Measurements from ENCODE around the gene C1QC.

Gene C1QC

DNA sequence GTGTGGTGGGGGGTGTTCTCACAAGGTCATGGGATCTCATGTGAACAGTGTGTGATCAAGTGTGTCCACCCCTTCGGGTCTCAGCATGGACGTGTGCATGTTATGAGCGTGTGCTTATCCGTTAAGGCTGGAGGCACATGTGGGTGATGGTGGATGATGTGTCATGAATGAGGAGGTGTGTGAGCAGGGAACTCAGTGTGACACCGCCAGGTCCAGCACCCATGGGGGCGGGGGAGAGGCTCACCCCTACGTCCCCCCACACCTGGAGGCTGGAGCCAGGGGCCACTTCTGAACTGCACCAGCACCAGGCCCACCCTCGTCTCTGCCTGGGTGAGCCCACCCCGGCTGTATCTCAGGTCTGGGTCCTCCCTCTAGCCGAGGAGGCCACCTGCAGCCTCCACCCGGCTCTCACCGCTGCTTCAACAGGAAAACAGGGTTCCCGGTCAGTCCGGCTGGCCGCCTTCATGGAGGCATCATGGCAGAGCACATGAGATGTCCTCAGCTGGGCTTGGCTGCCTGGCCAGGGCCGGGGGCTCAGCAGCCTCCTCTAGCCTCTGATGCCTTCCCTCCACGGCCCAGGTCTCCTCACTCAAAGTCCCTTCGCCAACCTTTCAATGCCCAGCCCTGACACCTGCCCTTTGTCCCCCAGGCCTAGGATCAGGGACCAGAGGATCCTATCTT, 41.2 kb upstream of the C1QC start:
- H3K9ac ChIP-seq (ENCODE audit: low read length in 5 of 5), result no peak overlapping the region
- H3K27me3 ChIP-seq (ENCODE audit: control insufficient read depth in 5 of 5, insufficient read depth in 4 of 5, low read length in 5 of 5), result peaks cover 28 to 50% (median 42%) of the 10 kb centered on the region in 5 donors
- H3K27ac ChIP-seq (ENCODE audit: low read depth, low read length), result no peak overlapping the region
- peaks cover 0 to 2% (median 0%) of the 10 kb centered on the region in 5 donors for H3K4me1 ChIP-seq (ENCODE audit: control insufficient read depth in 5 of 5, insufficient read depth in 5 of 5, low read length in 5 of 5)
- H3K9me3 ChIP-seq (ENCODE audit: control insufficient read depth in 5 of 5, low read length in 5 of 5), result no peaks in the 10 kb centered on the region
- no peak overlapping the region for H3K4me3 ChIP-seq (ENCODE audit: low read depth in 1 of 5, low read length in 5 of 5)
- no peaks in the 10 kb centered on the region for H3K36me3 ChIP-seq (ENCODE audit: control insufficient read depth in 5 of 5, insufficient read depth in 5 of 5, low read length in 5 of 5)

DNA sequence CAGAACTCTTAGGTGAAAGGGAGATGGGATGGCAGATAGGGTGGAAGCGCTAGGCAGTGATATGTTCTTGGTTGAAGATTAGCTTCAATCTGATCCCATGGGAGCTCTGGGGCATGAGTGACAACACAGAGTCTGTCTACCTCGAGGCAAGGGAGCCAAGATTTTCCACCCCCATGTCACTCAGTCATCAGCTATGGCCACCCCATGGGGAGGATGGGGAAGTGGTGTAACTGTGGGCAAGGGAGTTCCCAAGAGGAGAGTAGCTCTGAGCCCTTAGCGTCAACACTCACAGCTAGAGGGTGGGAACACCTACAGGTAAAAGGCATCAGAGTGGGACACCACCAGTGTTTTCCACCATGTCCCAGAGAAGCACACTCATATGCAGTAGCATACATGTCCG, 37.3 kb upstream of the C1QC start:
- Histone ChIP-seq H3K9ac (ENCODE audit: low read length in 5 of 5) (no peak overlapping the region), H3K27ac (ENCODE audit: low read depth, low read length) (no peak overlapping the region), H3K4me1 (ENCODE audit: control insufficient read depth in 5 of 5, insufficient read depth in 5 of 5, low read length in 5 of 5) (peaks cover 0 to 2% (median 0%) of the 10 kb centered on the region in 5 donors), H3K36me3 (ENCODE audit: control insufficient read depth in 5 of 5, insufficient read depth in 5 of 5, low read length in 5 of 5) (no peaks in the 10 kb centered on the region), H3K4me3 (ENCODE audit: low read depth in 1 of 5, low read length in 5 of 5) (no peak overlapping the region), H3K9me3 (ENCODE audit: control insufficient read depth in 5 of 5, low read length in 5 of 5) (no peaks in the 10 kb centered on the region), H3K27me3 (ENCODE audit: control insufficient read depth in 5 of 5, insufficient read depth in 4 of 5, low read length in 5 of 5) (peaks cover 27 to 52% (median 46%) of the 10 kb centered on the region in 5 donors)

DNA sequence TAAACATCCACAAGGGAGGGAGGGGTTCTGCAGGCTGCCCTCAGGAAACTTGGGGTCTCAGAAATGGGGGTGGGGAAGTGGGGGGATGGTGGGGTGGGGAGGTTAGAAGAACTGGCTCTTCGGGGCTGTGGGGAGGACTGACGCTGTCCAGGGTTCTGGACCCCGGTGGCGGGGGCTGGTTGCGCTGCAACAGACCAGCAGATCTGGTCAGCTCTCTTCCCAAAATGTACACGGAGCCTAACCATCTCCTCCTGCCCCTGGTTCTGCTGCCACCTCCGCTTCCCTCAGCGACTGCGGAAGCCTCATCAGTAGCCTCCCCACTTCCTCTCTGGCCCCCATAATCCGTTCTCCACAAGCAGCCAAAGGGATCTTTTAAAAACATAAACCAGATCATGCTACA, 36.3 kb upstream of the C1QC start:
- no peaks in the 10 kb centered on the region for H3K4me1 ChIP-seq (ENCODE audit: control insufficient read depth in 5 of 5, insufficient read depth in 5 of 5, low read length in 5 of 5)
- H3K9ac ChIP-seq (ENCODE audit: low read length in 5 of 5), result no peak overlapping the region
- H3K27ac ChIP-seq (ENCODE audit: low read depth, low read length), result no peak overlapping the region
- H3K9me3 ChIP-seq (ENCODE audit: control insufficient read depth in 5 of 5, low read length in 5 of 5), result no peaks in the 10 kb centered on the region
- no peak overlapping the region for H3K4me3 ChIP-seq (ENCODE audit: low read depth in 1 of 5, low read length in 5 of 5)
- peaks cover 25 to 52% (median 46%) of the 10 kb centered on the region in 5 donors for H3K27me3 ChIP-seq (ENCODE audit: control insufficient read depth in 5 of 5, insufficient read depth in 4 of 5, low read length in 5 of 5)
- no peaks in the 10 kb centered on the region for H3K36me3 ChIP-seq (ENCODE audit: control insufficient read depth in 5 of 5, insufficient read depth in 5 of 5, low read length in 5 of 5)

DNA sequence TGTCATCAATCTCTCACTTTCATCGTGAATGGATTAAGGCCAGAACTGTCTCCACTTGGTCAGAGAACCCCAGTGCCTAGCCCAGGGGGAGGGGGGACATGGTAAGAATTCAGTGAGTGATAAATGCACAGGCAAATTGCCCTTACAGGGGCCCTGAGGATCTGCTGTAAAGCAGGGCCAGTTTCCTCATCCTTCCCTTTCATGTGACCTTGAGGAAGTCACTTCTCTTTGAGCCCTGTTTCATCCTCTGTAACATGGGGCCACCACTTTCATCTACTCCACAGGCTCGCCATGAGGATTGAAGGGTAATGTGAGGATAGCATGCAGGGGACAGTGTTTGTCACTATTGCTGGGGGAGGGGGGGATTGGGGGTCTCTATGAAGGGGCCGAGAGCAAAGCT, 35.1 kb upstream of the C1QC start:
- Histone ChIP-seq H3K27me3 (ENCODE audit: control insufficient read depth in 5 of 5, insufficient read depth in 4 of 5, low read length in 5 of 5) (peaks cover 17 to 59% (median 39%) of the 10 kb centered on the region in 5 donors), H3K4me3 (ENCODE audit: low read depth in 1 of 5, low read length in 5 of 5) (no peak overlapping the region), H3K36me3 (ENCODE audit: control insufficient read depth in 5 of 5, insufficient read depth in 5 of 5, low read length in 5 of 5) (no peaks in the 10 kb centered on the region), H3K4me1 (ENCODE audit: control insufficient read depth in 5 of 5, insufficient read depth in 5 of 5, low read length in 5 of 5) (no peaks in the 10 kb centered on the region), H3K9me3 (ENCODE audit: control insufficient read depth in 5 of 5, low read length in 5 of 5) (no peaks in the 10 kb centered on the region), H3K27ac (ENCODE audit: low read depth, low read length) (no peak overlapping the region), H3K9ac (ENCODE audit: low read length in 5 of 5) (no peak overlapping the region)

DNA sequence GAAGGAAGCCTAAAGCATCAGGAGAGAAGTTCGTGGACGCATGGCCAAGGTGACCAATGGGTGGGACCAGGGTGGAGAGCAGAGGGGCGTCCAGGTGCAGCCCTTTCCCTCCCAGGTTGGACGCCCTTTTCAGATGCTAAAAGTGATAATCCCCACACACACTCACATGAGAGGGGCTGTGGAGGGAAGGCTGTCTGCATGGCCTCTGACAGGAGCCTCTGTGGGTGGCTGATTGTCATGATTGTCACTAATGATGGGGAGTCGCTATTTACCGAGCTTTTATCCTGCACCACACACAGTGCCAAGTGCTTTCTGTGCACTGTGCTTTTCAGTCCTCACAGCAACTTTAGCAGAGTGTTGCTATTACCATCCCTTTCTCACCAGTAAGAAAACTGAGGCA, 34.1 kb upstream of the C1QC start:
- Histone ChIP-seq H3K9ac (ENCODE audit: low read length in 5 of 5) (no peak overlapping the region), H3K9me3 (ENCODE audit: control insufficient read depth in 5 of 5, low read length in 5 of 5) (no peaks in the 10 kb centered on the region), H3K36me3 (ENCODE audit: control insufficient read depth in 5 of 5, insufficient read depth in 5 of 5, low read length in 5 of 5) (no peaks in the 10 kb centered on the region), H3K4me1 (ENCODE audit: control insufficient read depth in 5 of 5, insufficient read depth in 5 of 5, low read length in 5 of 5) (no peaks in the 10 kb centered on the region), H3K4me3 (ENCODE audit: low read depth in 1 of 5, low read length in 5 of 5) (no peak overlapping the region), H3K27ac (ENCODE audit: low read depth, low read length) (no peak overlapping the region), H3K27me3 (ENCODE audit: control insufficient read depth in 5 of 5, insufficient read depth in 4 of 5, low read length in 5 of 5) (peaks cover 21 to 55% (median 41%) of the 10 kb centered on the region in 5 donors)

DNA sequence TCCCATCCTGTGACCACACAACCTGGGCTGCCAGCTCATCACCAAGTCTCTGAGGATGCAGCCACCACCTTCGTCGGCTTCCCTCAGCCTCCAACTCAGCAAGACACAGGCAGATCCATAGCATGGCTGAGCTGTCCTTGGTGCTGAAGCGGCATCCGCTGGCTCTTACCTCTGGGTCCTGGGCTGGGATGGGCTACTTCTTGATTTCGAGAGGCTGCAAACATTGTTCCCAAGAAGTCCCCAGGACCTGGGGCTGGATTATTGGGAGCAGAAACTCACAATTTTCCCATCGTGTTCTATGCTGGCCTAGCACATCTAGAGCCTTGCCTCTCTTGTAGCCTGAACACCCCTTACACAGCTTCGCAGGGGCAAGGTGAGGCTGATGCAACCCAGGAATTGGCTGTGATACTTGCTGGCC, 31.9 kb upstream of the C1QC start:
- H3K4me1 ChIP-seq (ENCODE audit: control insufficient read depth in 5 of 5, insufficient read depth in 5 of 5, low read length in 5 of 5), result no peaks in the 10 kb centered on the region
- no peaks in the 10 kb centered on the region for H3K9me3 ChIP-seq (ENCODE audit: control insufficient read depth in 5 of 5, low read length in 5 of 5)
- no peak overlapping the region for H3K27ac ChIP-seq (ENCODE audit: low read depth, low read length)
- H3K36me3 ChIP-seq (ENCODE audit: control insufficient read depth in 5 of 5, insufficient read depth in 5 of 5, low read length in 5 of 5), result no peaks in the 10 kb centered on the region
- H3K9ac ChIP-seq (ENCODE audit: low read length in 5 of 5), result no peak overlapping the region
- no peak overlapping the region for H3K4me3 ChIP-seq (ENCODE audit: low read depth in 1 of 5, low read length in 5 of 5)
- peaks cover 20 to 59% (median 50%) of the 10 kb centered on the region in 5 donors for H3K27me3 ChIP-seq (ENCODE audit: control insufficient read depth in 5 of 5, insufficient read depth in 4 of 5, low read length in 5 of 5)

DNA sequence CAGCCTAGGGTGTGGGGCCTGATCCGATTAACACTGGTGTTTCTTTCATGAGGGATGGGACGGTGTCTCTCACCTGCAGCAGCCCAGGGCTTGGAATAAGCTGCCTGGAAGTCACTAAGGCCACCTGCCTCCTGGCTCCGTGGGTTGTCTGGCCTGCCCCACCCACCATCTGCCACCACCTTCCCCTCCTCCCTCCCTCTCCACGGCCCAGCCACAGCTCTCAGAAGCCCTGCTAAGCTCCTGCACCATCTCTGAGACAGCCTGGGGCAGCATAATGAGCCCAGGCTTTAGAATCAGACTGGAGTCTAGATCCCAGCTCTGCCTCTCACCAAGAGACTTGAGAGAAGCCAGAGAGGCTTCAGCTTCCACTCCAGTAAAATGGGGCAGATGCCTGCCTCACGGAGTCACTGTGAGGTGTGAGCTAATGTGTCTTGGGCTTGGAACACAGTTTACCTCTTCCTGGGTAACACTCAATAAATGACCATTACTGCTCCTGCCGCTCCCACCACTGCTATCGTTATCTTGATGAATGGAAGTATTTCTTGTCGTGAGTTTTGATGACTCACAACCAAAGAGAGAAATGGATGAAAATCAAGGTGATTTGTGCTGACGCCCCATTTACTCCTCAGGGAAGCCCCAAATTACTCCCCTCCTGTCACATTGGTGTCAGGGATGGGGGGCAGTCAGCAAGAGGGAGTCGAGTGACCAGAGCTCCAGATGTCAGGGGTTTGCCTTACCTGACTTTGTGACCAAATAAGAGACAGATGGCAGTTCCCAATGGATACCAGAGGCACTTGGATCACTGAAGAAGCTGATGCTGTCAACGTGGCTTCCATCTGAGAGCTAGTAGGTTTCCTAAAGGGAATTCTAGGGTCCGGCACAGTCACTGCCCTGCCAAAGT, 30.5 kb upstream of the C1QC start:
- Histone ChIP-seq H3K4me1 (ENCODE audit: control insufficient read depth in 5 of 5, insufficient read depth in 5 of 5, low read length in 5 of 5) (no peaks in the 10 kb centered on the region), H3K9ac (ENCODE audit: low read length in 5 of 5) (no peak overlapping the region), H3K36me3 (ENCODE audit: control insufficient read depth in 5 of 5, insufficient read depth in 5 of 5, low read length in 5 of 5) (no peaks in the 10 kb centered on the region), H3K9me3 (ENCODE audit: control insufficient read depth in 5 of 5, low read length in 5 of 5) (no peaks in the 10 kb centered on the region), H3K27me3 (ENCODE audit: control insufficient read depth in 5 of 5, insufficient read depth in 4 of 5, low read length in 5 of 5) (peaks cover 26 to 68% (median 61%) of the 10 kb centered on the region in 5 donors), H3K4me3 (ENCODE audit: low read depth in 1 of 5, low read length in 5 of 5) (no peak overlapping the region), H3K27ac (ENCODE audit: low read depth, low read length) (no peak overlapping the region)

DNA sequence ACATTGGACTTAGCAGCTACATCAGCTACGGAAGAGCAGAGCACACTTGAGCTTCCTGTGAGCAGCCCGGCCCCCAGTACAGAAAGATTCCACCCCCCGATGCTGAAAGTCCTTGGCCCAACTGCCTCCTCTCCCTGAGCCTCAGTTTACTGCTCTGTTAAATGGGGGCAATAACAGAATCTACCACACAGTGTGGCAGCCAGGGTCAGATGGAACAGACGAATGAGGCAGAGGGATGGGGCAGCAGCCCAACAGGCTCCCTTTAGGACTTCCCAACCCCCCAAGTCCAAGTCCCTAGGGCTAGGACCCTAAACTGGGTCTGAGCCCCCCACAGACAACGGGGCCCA, 29.9 kb upstream of the C1QC start:
- Histone ChIP-seq H3K4me1 (ENCODE audit: control insufficient read depth in 5 of 5, insufficient read depth in 5 of 5, low read length in 5 of 5) (no peaks in the 10 kb centered on the region), H3K27ac (ENCODE audit: low read depth, low read length) (no peak overlapping the region), H3K4me3 (ENCODE audit: low read depth in 1 of 5, low read length in 5 of 5) (no peak overlapping the region), H3K36me3 (ENCODE audit: control insufficient read depth in 5 of 5, insufficient read depth in 5 of 5, low read length in 5 of 5) (no peaks in the 10 kb centered on the region), H3K27me3 (ENCODE audit: control insufficient read depth in 5 of 5, insufficient read depth in 4 of 5, low read length in 5 of 5) (peaks cover 27 to 72% (median 61%) of the 10 kb centered on the region in 5 donors), H3K9me3 (ENCODE audit: control insufficient read depth in 5 of 5, low read length in 5 of 5) (no peaks in the 10 kb centered on the region), H3K9ac (ENCODE audit: low read length in 5 of 5) (no peak overlapping the region)

DNA sequence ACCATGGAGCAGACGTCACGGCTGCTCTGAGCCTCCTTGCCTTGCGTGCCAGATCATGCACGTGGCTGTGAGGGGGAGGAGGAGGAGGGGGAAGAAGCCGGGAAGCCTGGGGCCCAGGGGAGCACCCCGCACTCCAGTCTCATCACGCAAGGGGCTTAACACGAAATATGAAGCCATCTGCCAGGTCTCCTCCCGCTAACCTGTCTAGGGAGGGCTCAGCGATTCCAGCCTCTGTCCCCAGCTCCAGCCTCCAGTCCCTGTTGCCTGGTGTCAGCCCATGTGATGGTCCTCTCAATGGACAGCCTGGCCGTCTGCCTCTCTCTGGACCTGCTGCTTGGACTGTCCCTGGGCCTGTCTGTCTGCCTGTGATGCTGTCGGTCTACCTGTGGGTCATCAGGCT, 29.5 kb upstream of the C1QC start:
- Histone ChIP-seq H3K27ac (ENCODE audit: low read depth, low read length) (no peak overlapping the region), H3K9me3 (ENCODE audit: control insufficient read depth in 5 of 5, low read length in 5 of 5) (no peaks in the 10 kb centered on the region), H3K36me3 (ENCODE audit: control insufficient read depth in 5 of 5, insufficient read depth in 5 of 5, low read length in 5 of 5) (no peaks in the 10 kb centered on the region), H3K4me1 (ENCODE audit: control insufficient read depth in 5 of 5, insufficient read depth in 5 of 5, low read length in 5 of 5) (no peaks in the 10 kb centered on the region), H3K27me3 (ENCODE audit: control insufficient read depth in 5 of 5, insufficient read depth in 4 of 5, low read length in 5 of 5) (peaks cover 28 to 72% (median 59%) of the 10 kb centered on the region in 5 donors), H3K9ac (ENCODE audit: low read length in 5 of 5) (no peak overlapping the region), H3K4me3 (ENCODE audit: low read depth in 1 of 5, low read length in 5 of 5) (no peak overlapping the region)

DNA sequence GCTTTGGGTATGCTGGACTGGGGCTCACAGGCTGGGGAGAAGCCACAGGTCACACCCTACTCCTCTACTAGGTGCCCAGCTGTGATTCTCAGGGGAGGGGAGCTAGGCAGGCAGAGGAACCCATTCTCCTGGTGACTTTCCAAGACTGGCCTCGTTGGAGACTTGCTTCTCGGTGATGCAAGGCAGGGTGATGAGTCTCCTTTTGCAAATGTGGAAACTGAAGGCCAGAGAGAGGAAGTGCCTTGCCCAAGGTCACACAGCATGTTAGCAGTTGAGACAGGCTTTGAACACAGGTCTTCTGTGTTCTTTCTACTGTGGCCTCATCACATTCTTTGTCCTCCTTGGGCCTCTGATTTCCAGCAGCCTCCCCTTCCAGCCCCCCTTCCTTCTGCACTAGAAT, 27.5 kb upstream of the C1QC start:
- H3K36me3 ChIP-seq (ENCODE audit: control insufficient read depth in 5 of 5, insufficient read depth in 5 of 5, low read length in 5 of 5), result no peaks in the 10 kb centered on the region
- H3K9ac ChIP-seq (ENCODE audit: low read length in 5 of 5), result no peak overlapping the region
- no peaks in the 10 kb centered on the region for H3K9me3 ChIP-seq (ENCODE audit: control insufficient read depth in 5 of 5, low read length in 5 of 5)
- no peak overlapping the region for H3K27ac ChIP-seq (ENCODE audit: low read depth, low read length)
- peaks cover 34 to 74% (median 65%) of the 10 kb centered on the region in 5 donors for H3K27me3 ChIP-seq (ENCODE audit: control insufficient read depth in 5 of 5, insufficient read depth in 4 of 5, low read length in 5 of 5)
- H3K4me1 ChIP-seq (ENCODE audit: control insufficient read depth in 5 of 5, insufficient read depth in 5 of 5, low read length in 5 of 5), result no peaks in the 10 kb centered on the region
- no peak overlapping the region for H3K4me3 ChIP-seq (ENCODE audit: low read depth in 1 of 5, low read length in 5 of 5)

Measured in subcutaneous abdominal adipose tissue (tissue), 5 donors.